Esophagus muscularis mucosa (tissue), 3 donors: ENCODE measurements around the gene APOO.

ENCODE experiments used
- POLR2A ChIP-seq: fragments of 450-650 bp; IDR thresholded peaks from one replicate; pipeline ENCODE4 v1.6.1; 2017; ENCODE audit warnings: antibody characterized with exemption, moderate library complexity, mild to moderate bottlenecking, low read depth
- POLR2AphosphoS5 ChIP-seq, 2 donors: sonication (generic); formaldehyde crosslinking; IDR thresholded peaks; one replicate each; pipeline ENCODE4 v1.6.1; 2017; ENCODE audit warnings: antibody characterized with exemption in 2 of 2
- TF ChIP-seq, protein P1 (sequence below), 3 experiments: fragments of 200-600 bp in 2 of 3; fragments of 450-650 bp in 1 of 3; sonication (generic) in 2 of 3; IDR thresholded peaks; one replicate each; pipeline ENCODE4 v1.5.1; 2017 to 2019; ENCODE audit warnings: antibody characterized with exemption in 3 of 3, mild to moderate bottlenecking in 2 of 3, moderate library complexity in 1 of 3

DNA sequence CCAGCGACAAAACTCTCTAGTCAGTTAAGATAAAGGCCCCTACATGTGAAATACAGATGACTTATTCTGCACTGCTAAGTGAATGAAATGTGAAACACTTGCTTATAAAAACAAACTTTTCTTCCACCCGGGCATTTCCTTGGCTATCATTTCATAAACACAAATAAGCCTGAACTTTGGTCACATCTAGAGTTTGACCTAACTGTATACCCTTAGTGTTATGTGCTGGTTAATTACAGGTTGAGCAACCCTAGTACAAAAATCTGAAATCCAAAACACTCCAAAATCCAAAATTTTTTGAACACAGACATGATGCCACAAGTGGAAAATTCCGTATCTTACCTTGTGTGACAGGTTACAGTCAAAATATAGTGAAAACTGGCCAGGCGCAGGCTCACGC, 78.9 kb downstream of the APOO start:
- TF ChIP-seq POLR2AphosphoS5 (IDR thresholded peaks at IDR 0.05) (no peak), POLR2A (no peak)
- TF ChIP-seq, protein P1, sequence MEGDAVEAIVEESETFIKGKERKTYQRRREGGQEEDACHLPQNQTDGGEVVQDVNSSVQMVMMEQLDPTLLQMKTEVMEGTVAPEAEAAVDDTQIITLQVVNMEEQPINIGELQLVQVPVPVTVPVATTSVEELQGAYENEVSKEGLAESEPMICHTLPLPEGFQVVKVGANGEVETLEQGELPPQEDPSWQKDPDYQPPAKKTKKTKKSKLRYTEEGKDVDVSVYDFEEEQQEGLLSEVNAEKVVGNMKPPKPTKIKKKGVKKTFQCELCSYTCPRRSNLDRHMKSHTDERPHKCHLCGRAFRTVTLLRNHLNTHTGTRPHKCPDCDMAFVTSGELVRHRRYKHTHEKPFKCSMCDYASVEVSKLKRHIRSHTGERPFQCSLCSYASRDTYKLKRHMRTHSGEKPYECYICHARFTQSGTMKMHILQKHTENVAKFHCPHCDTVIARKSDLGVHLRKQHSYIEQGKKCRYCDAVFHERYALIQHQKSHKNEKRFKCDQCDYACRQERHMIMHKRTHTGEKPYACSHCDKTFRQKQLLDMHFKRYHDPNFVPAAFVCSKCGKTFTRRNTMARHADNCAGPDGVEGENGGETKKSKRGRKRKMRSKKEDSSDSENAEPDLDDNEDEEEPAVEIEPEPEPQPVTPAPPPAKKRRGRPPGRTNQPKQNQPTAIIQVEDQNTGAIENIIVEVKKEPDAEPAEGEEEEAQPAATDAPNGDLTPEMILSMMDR (IDR thresholded peaks at IDR 0.05) = no peak
